Uterus (tissue), 2 donors: Measurements from ENCODE around the gene DAP3.
"Not testable (repeated sequence)": the region's sequence is repeated elsewhere in the genome, so short reads cannot be mapped to it uniquely, and the experiment has no call there.

Experiments used
- CTCF ChIP-seq, 4 experiments: fragments of 200-600 bp in 2 of 4; fragments of 450-650 bp in 2 of 4; sonication (generic) in 2 of 4; IDR thresholded peaks; one replicate each; pipeline ENCODE4 v1.5.1; 2016 to 2019; ENCODE audit warnings: antibody characterized with exemption in 4 of 4, mild to moderate bottlenecking in 2 of 4, moderate library complexity in 1 of 4
- POLR2A ChIP-seq, 2 donors: fragments of 450-650 bp; IDR thresholded peaks; one replicate each; pipeline ENCODE4 v1.6.1; 2016; ENCODE audit warnings: antibody characterized with exemption in 2 of 2, mild to moderate bottlenecking in 1 of 2, moderate library complexity in 1 of 2

GRCh38 chr1:155712636-155713035 lies 23.7 kb downstream of the DAP3 start:
- TF ChIP-seq CTCF, POLR2A (IDR thresholded peaks at IDR 0.05): not testable (repeated sequence)
